RWPE2 (cell line): ENCODE data around the gene CCDC12.

Experiments used
- ATAC-seq: fragments of 200-7000 bp; cut with Tn5 transposase; 3 replicates; pipeline ENCODE4 v1.9.1; 2021; ENCODE audit warnings: low read depth
- DNase-seq: peaks from one replicate; pipeline ENCODE4 v3.0.0-alpha.2; 2020; ENCODE audit warnings: low spot score
- H3K27ac ChIP-seq: fragments of 450-650 bp; 2 replicates; pipeline ENCODE4 v1.5.1; 2017; ENCODE audit warnings: mild to moderate bottlenecking; ENCODE audit not compliant: poor library complexity, severe bottlenecking
- H3K27me3 ChIP-seq: fragments of 250-450 bp; sonication (Bioruptor Pico); 2 replicates; pipeline ENCODE4 v1.5.1; 2021; ENCODE audit warnings: mild to moderate bottlenecking, moderate library complexity; ENCODE audit not compliant: insufficient read depth, poor library complexity, severe bottlenecking
- H3K36me3 ChIP-seq: fragments of 250-450 bp; sonication (Bioruptor Pico); 2 replicates; pipeline ENCODE4 v1.5.1; 2020; ENCODE audit warnings: low read depth, mild to moderate bottlenecking, moderate library complexity
- H3K4me1 ChIP-seq: fragments of 250-450 bp; sonication (Bioruptor Pico); 2 replicates; pipeline ENCODE4 v1.5.1; 2021; ENCODE audit warnings: mild to moderate bottlenecking, moderate library complexity; ENCODE audit not compliant: insufficient read depth, poor library complexity, severe bottlenecking
- H3K4me3 ChIP-seq: fragments of 250-450 bp; sonication (Bioruptor Pico); 2 replicates; pipeline ENCODE4 v1.5.1; 2021; ENCODE audit warnings: mild to moderate bottlenecking, moderate library complexity; ENCODE audit not compliant: severe bottlenecking
- H3K9me3 ChIP-seq: fragments of 250-450 bp; sonication (Bioruptor Pico); 2 replicates; pipeline ENCODE4 v1.5.1; 2021; ENCODE audit warnings: mild to moderate bottlenecking, moderate library complexity; ENCODE audit not compliant: severe bottlenecking
- CTCF ChIP-seq: fragments of 450-650 bp; IDR thresholded peaks from one replicate; pipeline ENCODE4 v1.5.1; 2017; ENCODE audit warnings: mild to moderate bottlenecking, moderate library complexity; ENCODE audit not compliant: poor library complexity, severe bottlenecking

The CCDC12 gene

GRCh38 chr3:47002171-47003055, 25.9 kb upstream of the CCDC12 start:
- H3K27ac ChIP-seq = no peak overlapping the region
- no peaks in the 10 kb centered on the region for H3K27me3 ChIP-seq
- DNase-seq (peak; percentile 42), ATAC-seq (no peak)
- no peak overlapping the region for H3K4me3 ChIP-seq
- no peaks in the 10 kb centered on the region for H3K4me1 ChIP-seq
- TF ChIP-seq CTCF = no peak
- H3K36me3 ChIP-seq = peaks cover 88% of the 10 kb centered on the region
- no peaks in the 10 kb centered on the region for H3K9me3 ChIP-seq

- Histone ChIP-seq H3K4me3 (no peak overlapping the region), H3K27me3 (no peaks in the 10 kb centered on the region), H3K9me3 (no peaks in the 10 kb centered on the region), H3K4me1 (peaks cover 3% of the 10 kb centered on the region), H3K36me3 (peaks cover 88% of the 10 kb centered on the region), H3K27ac (no peak overlapping the region)
- DNase-seq (peak; percentile 41), ATAC-seq (no peak)
- TF ChIP-seq CTCF = no peak
Observed at GRCh38 chr3:47001731-47002170, 25.2 kb upstream of the CCDC12 start.

- no peaks in the 10 kb centered on the region for H3K9me3 ChIP-seq
- no peak overlapping the region for H3K27ac ChIP-seq
- H3K4me3 ChIP-seq = no peak overlapping the region
- ATAC-seq (no peak), DNase-seq (peak; percentile 58)
- no peaks in the 10 kb centered on the region for H3K27me3 ChIP-seq
- peaks cover 81% of the 10 kb centered on the region for H3K36me3 ChIP-seq
- TF ChIP-seq CTCF = no peak
- peaks cover 7% of the 10 kb centered on the region for H3K4me1 ChIP-seq
Observed at GRCh38 chr3:47000922-47001730, 24.6 kb upstream of the CCDC12 start.

- ATAC-seq = no peak
- H3K36me3 ChIP-seq = peaks cover 73% of the 10 kb centered on the region
- H3K27ac ChIP-seq = no peak overlapping the region
- H3K4me1 ChIP-seq = peaks cover 7% of the 10 kb centered on the region
- no peak for TF ChIP-seq CTCF
- H3K27me3 ChIP-seq = no peaks in the 10 kb centered on the region
- H3K4me3 ChIP-seq = no peak overlapping the region
- no peaks in the 10 kb centered on the region for H3K9me3 ChIP-seq
- peak; percentile 50 for DNase-seq
Observed at GRCh38 chr3:47000198-47000815, 23.8 kb upstream of the CCDC12 start.
